ENCODE measurements around the gene CTU2. TPM values are rescaled to one million over a fixed set of nuclear protein-coding genes. Genes with fewer than 3 reads are reported as not detected.
A peak's percentile ranks its signal among the peaks of the same experiment; 100 is the strongest.

The CTU2 gene
- total and polyA plus RNA-seq, 2 of the 4 experiments (the other 2 are of a cell fraction) = 12.9 to 18.4 TPM

DNA sequence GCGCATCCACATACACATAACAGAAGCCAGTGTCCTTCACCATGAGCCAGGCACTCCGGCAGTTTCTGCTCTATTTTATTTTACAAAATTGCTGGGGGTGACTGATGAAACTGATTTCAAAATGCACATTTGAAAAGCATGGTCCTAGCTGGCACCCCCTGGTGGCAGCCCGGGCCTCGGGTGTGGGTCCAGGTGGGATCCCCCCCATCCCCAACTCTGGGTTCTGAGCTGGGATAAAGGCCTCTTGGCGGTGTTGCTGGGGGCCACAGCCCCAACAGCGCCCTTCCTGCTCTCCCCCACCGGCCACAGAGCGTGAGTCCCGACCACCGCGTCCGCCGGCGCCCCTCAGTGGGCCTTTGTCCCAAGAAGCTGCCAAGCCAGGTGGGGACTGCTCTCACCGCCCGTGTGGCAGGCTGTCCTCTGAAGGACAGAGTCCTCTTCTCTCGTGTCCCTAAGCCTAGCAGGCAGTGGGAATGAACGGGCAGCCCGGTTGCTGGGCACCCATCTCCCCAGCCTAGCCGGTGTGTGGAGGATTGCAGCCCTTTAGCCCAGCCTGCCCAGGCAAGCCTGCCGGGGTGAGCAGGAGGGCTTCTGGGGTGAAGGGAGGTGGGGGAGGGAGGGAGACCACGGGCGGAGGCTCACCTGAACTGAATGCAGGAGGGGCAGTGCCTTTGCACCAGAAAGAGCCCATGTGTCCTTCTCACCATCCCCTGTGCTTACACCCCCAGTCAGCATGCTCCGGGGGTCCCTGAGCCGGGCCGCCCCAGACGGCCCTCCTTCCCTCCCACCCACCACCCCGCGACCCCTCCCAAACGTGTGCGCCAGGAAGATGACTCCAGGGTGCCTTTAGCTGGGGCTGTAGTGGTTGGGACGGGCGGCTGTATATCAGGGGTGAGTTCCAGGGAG, 20.9 kb upstream of the CTU2 start:
- H3K4me3 ChIP-seq (ENCODE audit: insufficient read depth, low read depth, low read length) = no peak overlapping the region
- TF ChIP-seq MAZ (IDR thresholded peaks at IDR 0.05; ENCODE audit: borderline replicate concordance, low read depth, low read length) (no peak; the same call in 1 of the 2 replicates), FOS (IDR thresholded peaks at IDR 0.05; ENCODE audit: low read depth, low read length) (peak; percentile 61; the same call in 1 of the 2 replicates), ELK1 (IDR thresholded peaks at IDR 0.05; ENCODE audit: borderline replicate concordance, low read depth, low read length) (no peak), CHD1 (IDR thresholded peaks at IDR 0.05; ENCODE audit: low read depth, low read length) (no peak), POLR2A (IDR thresholded peaks at IDR 0.05; ENCODE audit: low read depth, low read length) (no peak), SMC3 (IDR thresholded peaks at IDR 0.05; ENCODE audit: low read depth, low read length) (peak; percentile 67), CEBPB (IDR thresholded peaks at IDR 0.05; ENCODE audit: low read depth, low read length) (peak; percentile 46; the same call in 1 of the 2 replicates), MAFK (IDR thresholded peaks at IDR 0.05; ENCODE audit: low read depth, low read length) (no peak), RAD21 (IDR thresholded peaks at IDR 0.05; ENCODE audit: low read length) (peak; percentile 46), BHLHE40 (IDR thresholded peaks at IDR 0.05; ENCODE audit: low read depth, low read length) (peak; percentile 5; the same call in 1 of the 2 replicates), MXI1 (IDR thresholded peaks at IDR 0.05; ENCODE audit: borderline replicate concordance, low read depth, low read length) (no peak; the same call in 1 of the 2 replicates), NFE2L2 (IDR thresholded peaks at IDR 0.05; ENCODE audit: low read depth, low read length) (no peak), RFX5 (IDR thresholded peaks at IDR 0.05; ENCODE audit: low read depth, low read length) (no peak)
- TF ChIP-seq, protein P1, sequence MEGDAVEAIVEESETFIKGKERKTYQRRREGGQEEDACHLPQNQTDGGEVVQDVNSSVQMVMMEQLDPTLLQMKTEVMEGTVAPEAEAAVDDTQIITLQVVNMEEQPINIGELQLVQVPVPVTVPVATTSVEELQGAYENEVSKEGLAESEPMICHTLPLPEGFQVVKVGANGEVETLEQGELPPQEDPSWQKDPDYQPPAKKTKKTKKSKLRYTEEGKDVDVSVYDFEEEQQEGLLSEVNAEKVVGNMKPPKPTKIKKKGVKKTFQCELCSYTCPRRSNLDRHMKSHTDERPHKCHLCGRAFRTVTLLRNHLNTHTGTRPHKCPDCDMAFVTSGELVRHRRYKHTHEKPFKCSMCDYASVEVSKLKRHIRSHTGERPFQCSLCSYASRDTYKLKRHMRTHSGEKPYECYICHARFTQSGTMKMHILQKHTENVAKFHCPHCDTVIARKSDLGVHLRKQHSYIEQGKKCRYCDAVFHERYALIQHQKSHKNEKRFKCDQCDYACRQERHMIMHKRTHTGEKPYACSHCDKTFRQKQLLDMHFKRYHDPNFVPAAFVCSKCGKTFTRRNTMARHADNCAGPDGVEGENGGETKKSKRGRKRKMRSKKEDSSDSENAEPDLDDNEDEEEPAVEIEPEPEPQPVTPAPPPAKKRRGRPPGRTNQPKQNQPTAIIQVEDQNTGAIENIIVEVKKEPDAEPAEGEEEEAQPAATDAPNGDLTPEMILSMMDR (conservative IDR thresholded peaks at IDR 0.05; ENCODE audit: low read depth, low read length) = peak; percentile 77

More for the DNA sequence above, 20.9 kb upstream of the CTU2 start:
- peaks cover 7% of the 10 kb centered on the region; the same call in 1 of the 2 replicates for H3K4me1 ChIP-seq (ENCODE audit: control insufficient read depth, insufficient read depth, low read length)
- intact Hi-C loops (cut with micrococcal nuclease) (loop anchor here (1.0 kb wide), 2 partner anchors 16 to 22 kb away; partner anchors contain the start of gene MVD), in situ Hi-C loops (cut with MboI; ENCODE audit: low sequenced_read_pairs) (no loop called here), dilution Hi-C loops (cut with HindIII; ENCODE audit: low sequenced_read_pairs, unreplicated experiment) (no loop called here)
- no peak overlapping the region for H3K27ac ChIP-seq (ENCODE audit: insufficient read depth, low read length)
- no peak overlapping the region for H3K18ac ChIP-seq (ENCODE audit: low read depth, low read length)
- no peak overlapping the region for H4K5ac ChIP-seq (ENCODE audit: low read depth, low read length)
- no peak overlapping the region for H3K9ac ChIP-seq (ENCODE audit: low read depth, low read length)
- H3K27me3 ChIP-seq (ENCODE audit: control insufficient read depth, insufficient read depth, low read length) = peaks cover 32% of the 10 kb centered on the region
- ChIA-PET POLR2A (ENCODE audit: unreplicated experiment) (no interaction called here), CTCF (interaction anchor here (0.6 to 0.9 kb wide), 2 partner anchors 17 to 89 kb away, joined by 3 to 4 read pairs; no protein-coding TSS in a partner anchor)
- peak overlapping the region; percentile 58 for H3K4me2 ChIP-seq (ENCODE audit: low read depth, low read length)
- DNase-seq = peak; percentile 67
- H2BK120ac ChIP-seq (ENCODE audit: low read depth, low read length) = no peak overlapping the region
- H2AK9ac ChIP-seq (replicated peaks; ENCODE audit: low read depth, low read length, poor library complexity) = peak overlapping the region; percentile 68
- H2AK5ac ChIP-seq (ENCODE audit: low read depth, low read length) = peak overlapping the region; percentile 33; the same call in 1 of the 2 replicates
- WGBS, 2 experiments (ENCODE audit: extremely low coverage in 2 of 2, insufficient read length in 1 of 2) = 38% methylated on average over 2 of the region's 33 CpGs; no CpG with 5 or more reads in 1 of the 2 experiments
- H3K4ac ChIP-seq (ENCODE audit: low read depth, low read length) = no peak overlapping the region
- no peak overlapping the region for H4K91ac ChIP-seq (ENCODE audit: insufficient read depth, low read depth, low read length)
- H2AFZ ChIP-seq (replicated peaks; ENCODE audit: low read length, poor library complexity) = peak overlapping the region; percentile 86
- H3K9me3 ChIP-seq (ENCODE audit: control insufficient read depth, insufficient read depth, low read length) = no peaks in the 10 kb centered on the region
- no peak overlapping the region for H2BK15ac ChIP-seq (ENCODE audit: low read depth, low read length)
- no peak overlapping the region for H3K14ac ChIP-seq (replicated peaks; ENCODE audit: low read depth, low read length)
- no peak overlapping the region for H4K8ac ChIP-seq (ENCODE audit: low read depth in 2 of 2, low read length in 2 of 2)
- no peaks in the 10 kb centered on the region for H3K36me3 ChIP-seq (ENCODE audit: control insufficient read depth, insufficient read depth, low read length)
- no peaks in the 10 kb centered on the region for H3K9me1 ChIP-seq (ENCODE audit: insufficient read depth, low read length)
- BruUV-seq (replicated peaks) = no TSS peak
- H2BK5ac ChIP-seq (ENCODE audit: low read depth, low read length, poor library complexity, severe bottlenecking) = no peak overlapping the region
- ATAC-seq (ENCODE audit: low read depth) = peak; percentile 50
- H3K56ac ChIP-seq (ENCODE audit: extremely low read depth, insufficient read depth, low read length) = no peak overlapping the region
- H3K79me1 ChIP-seq (ENCODE audit: low read depth in 1 of 2, low read length in 2 of 2) = no peaks in the 10 kb centered on the region
- no peak overlapping the region for H2BK20ac ChIP-seq (ENCODE audit: low read depth, low read length)
- H4K20me1 ChIP-seq (ENCODE audit: insufficient read depth, low read length) = peaks cover 7% of the 10 kb centered on the region; the same call in 1 of the 2 replicates
- no peak overlapping the region for H3K23ac ChIP-seq (ENCODE audit: low read depth, low read length)

Measured in IMR-90 (cell line).